Stimulated activated CD8-positive, alpha-beta memory T cell treated with anti-CD3 and anti-CD28 coated beads, Interleukin-7, amount 100 ng/mL, for 48 hours (primary cell): ENCODE measurements around the gene CCS.
A peak's percentile ranks its signal among the peaks of the same experiment; 100 is the strongest.
"Not testable (repeated sequence)": the region's sequence is repeated elsewhere in the genome, so short reads cannot be mapped to it uniquely, and the experiment has no call there.

Source experiments
- DNase-seq, 2 donors: peaks; one replicate each; pipeline ENCODE4 v3.0.0-alpha.2; 2020; ENCODE audit warnings: low read depth in 1 of 2; ENCODE audit errors: extremely low read depth in 1 of 2

CCS gene

DNA sequence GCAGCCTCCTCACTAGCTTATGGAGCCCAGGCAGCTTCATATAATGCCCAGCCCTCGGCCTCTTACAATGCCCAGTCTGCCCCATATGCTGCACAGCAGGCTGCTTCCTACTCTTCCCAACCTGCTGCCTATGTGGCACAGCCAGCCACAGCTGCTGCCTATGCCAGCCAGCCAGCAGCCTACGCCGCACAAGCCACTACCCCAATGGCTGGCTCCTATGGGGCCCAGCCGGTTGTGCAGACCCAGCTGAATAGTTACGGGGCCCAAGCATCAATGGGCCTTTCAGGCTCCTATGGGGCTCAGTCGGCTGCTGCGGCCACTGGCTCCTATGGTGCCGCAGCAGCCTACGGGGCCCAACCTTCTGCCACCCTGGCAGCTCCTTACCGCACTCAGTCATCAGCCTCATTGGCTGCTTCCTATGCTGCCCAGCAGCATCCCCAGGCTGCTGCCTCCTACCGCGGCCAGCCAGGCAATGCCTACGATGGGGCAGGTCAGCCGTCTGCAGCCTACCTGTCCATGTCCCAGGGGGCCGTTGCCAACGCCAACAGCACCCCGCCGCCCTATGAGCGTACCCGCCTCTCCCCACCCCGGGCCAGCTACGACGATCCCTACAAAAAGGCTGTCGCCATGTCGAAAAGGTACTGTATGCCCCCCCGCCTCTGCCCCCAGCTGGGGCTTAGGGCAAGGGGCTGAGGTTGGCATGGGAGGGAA is 32.2 kb downstream of the CCS start:
- no peak for DNase-seq

DNA sequence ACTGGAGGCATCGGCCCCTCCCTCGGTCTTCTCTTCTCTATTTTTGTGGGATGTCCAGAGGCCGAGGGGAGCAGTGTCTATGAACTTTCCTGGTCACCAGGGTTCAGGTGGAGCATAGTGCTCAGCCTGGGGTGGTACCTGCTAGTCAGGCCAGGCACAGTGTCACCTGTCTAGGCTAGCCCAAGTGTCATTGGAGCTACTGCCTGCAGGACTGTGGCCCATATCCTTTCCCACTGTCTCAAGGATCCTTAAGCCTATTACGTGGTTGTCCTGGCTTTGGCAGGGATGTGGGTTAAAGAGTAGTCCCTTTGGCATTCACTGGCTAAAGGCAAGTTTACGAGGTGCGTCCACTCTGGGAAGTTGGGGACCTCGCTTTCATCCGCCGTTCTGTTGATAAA is 32.8 kb downstream of the CCS start:
- DNase-seq = no peak

DNA sequence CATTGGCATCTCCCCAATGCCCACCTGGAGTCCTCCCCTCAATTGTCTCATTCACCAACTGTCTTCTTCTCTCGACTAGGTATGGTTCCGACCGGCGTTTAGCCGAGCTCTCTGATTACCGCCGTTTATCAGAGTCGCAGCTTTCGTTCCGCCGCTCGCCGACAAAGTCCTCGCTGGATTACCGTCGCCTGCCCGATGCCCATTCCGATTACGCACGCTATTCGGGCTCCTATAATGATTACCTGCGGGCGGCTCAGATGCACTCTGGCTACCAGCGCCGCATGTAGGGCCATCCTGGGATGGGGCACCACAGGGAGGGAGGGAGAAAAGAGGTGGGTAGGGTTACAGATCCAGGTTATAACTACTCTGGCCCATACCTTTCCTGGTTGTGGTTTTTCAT is 33.4 kb downstream of the CCS start:
- no peak for DNase-seq

DNA sequence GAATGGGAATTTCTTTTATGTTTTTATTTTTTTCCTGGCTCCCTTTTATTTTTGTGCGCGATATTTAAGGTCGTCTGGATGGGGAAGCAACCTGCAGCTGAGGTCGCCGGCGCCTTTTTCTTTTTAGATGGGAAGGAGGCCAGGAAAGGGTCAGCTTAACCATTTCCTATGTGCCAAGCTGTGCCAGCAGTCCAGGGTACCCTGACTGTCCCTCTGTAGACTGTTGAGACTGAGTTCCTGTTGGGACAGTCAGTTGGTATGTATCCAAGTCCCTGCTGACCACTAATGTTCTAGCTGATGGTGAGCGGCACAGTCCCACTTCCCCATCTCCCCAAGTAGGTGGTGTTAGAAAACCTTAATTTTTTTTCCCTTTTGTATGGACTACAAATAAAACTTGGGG is 33.9 kb downstream of the CCS start:
- DNase-seq = no peak

DNA sequence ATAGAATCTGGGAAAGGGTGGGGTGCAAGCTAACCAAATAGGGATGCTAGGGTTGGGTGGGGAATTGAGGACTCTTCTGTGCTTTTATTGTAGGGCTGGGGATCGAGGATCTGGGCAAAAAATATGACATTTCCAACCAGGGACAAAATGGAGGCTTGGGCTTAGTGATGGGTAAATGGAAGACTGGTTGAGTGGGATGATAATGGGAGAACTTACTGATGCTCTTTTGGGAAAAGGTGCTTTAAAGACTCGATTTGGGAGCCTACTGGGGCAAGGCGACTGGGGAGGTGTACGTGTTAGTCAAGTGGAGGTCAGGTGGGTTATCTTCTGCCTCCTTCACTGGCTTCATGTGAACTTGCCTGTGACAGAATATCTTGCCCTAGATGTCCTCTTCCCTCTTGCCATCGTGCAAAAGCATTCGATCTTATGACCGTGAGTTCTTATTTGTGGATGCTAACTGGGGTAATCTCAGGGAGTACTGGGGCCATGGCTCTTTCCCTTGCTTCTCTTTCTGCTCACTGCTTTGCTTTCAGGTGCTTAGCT is 35.1 kb downstream of the CCS start:
- DNase-seq = no peak

DNA sequence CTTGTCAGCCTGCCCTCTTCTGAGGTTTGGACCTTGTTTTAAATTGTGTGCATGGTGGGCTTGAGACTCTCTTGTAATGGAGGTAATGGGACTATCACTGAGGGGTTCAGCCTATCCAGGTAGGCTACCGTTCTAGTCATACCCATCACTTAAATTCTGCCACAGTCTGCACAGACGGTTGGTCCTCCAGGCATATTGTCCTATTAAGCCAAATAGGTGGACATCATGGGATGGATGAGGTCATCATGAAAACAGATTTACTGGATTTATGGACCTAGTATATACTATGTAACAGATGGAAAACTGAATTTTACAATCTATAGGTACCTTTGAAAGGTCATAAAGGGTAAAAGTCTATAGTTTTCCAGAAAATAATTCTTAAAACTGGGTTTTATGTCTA is 36.4 kb downstream of the CCS start:
- DNase-seq = no peak

DNA sequence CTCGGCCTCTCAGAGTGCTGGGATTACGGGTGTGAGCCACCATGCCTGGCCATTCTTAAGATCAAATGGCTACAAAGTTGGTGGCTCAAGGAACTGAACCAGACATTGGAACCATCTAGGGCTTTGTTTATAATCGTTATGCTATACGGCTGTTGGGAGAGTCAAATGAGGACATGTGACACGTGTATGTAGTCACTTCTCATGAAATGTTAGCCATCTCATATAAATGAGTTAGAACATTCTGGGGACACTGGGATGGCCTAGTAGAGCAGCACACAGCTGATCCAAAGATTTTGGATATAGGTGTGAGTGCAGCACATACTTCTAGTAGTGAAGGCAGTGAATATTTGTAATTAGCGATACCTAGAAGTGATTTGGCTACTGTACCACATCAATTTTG is 38.9 kb downstream of the CCS start:
- no peak for DNase-seq

DNA sequence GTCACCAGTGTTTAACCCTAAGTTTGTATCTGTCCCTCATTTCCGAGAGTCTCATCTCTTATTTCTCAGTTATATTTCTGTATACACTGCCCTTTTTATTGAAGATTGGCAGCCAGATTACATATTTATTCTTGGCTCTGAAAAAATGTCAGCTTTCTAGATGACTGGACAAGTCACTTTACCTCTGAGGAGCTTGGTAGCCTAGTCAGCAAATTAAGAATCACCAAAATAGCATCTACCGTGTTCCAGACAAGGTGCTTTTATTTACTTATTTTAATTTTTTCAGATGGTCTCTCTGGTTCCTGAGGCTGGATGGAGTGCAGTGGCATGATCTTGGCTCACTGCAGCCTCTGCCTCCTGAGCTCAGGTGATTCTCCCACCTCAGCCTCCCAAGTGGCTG is 40.0 kb downstream of the CCS start:
- DNase-seq = no peak

DNA sequence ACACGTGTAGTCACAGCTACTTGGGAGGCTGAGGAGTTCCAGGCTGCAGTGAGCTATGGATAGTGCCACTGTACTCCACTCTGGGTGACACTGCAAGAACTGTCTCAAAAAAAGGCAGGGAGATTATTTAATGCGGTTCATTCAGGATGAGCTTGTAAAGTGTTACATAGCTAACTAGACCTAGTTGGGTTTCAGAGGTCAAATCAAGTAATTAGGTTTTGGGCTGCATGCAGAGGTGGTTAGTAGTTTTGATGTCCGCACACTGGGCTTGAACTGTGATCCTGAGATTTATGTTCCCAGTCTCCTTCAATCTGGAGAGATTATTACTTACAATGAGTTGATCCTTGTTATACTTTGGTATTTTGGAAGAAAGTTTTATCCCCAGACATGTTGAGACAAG is 43.4 kb downstream of the CCS start:
- DNase-seq = no peak

DNA sequence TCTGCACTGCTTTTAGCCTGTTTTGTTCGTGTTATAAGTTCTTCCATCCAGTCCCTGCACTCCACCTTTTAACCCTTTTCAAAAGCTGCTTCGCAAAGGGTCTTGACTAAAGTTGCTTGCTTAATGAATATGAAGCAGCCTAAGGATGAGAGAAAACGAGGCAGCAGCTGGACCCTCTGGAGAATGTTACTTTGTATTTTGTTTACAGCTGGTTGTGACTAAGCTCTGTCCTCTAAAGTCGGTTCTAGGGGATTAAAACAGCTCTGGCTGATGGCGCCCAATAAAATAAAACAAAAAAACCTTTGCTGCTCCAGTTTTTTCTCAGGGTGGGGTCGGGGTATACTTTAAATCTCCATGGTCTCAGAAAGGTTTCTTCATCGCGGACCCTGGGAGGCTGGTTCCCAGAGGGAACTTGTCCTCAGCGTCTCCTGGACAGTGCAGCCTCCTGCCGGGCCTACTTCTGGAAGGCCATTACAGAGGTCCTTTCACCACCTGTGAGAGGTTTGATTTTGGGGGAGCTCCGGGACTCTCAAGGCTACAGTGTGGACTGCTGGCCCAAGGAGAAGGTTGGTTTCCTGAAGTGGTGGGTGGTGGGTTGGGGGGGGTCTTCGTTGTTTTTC is 44.7 kb downstream of the CCS start:
- no peak for DNase-seq

DNA sequence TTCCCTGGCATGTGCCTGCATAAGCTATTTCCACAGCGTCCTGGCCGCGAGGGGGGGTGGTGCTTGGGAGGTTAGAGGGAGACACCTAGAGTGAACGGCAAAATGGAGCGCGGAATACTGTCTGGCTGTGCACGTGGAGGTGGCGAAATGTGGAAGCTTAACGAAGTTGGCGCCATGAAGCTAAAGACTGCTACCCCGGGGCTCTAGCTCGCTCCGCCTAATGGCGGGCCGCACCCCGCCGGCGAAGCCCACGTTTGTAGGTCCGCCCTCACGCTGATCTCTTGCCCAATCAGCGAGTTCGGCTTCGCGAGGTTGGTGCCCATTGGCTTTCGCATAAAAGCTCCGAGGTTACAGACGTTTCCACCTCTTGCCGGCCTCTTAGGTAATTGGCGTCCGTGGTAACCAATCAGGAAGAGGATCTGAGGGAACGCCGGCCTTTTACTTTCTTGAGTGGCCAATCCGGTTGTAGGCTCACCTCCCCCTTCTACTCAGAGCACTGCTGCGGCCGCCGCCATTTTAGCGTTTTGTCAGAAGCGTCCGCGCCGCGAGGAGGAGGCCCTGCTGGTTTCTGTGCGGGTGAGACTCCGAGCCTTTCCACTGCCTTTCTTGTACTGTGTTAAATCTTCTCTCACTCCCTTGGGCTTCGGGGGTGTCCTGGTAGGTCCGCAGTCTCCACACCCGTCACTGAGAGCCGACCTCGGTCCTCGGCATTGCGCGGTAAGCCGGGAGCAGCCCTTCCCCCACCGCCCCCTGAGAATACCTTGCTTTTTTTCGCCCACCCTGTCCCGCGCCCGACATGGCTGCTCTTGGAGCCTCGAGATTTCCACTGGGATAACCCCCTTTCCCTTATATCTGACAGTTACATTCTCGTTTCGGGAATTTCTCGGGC is 45.4 kb downstream of the CCS start, which contains the start of gene RBM4:
Gene RBM4, plus strand, starts transcription at position 527 of the 889 bp plus-strand sequence. CDS start 1,009 bp downstream, outside the sequence.
- peak; percentile 86 to 94 for DNase-seq

DNA sequence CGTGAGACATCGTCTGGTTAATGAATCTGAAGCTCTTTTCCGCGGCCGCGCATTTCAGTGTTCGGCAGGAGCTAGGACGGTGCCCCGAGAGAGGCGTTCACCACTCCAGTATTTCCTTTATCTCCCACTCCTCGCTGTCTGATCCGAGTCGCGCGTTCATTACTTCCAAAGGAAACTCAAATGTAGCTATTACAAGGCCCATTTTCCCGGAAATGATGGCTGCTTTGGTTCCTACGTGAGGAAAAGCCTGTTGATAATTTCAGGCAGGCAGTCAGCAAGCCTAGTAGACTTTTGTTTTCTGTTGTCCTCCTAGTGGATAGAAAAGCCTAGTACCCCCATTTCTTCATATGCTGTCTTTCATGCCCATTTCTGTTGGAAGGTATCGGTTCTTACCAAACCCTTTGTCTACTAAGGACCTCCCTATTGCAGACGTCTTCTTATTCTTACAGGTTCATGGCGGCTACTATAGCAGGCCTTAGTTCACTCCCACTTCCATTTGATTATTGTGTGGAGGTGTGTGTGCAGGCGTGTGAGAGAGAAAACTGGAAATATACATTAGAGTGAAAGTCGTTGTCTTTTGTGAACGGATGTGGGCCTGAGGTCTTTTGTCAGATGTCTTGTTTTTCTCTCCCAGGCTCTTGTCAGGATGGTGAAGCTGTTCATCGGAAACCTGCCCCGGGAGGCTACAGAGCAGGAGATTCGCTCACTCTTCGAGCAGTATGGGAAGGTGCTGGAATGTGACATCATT is 46.3 kb downstream of the CCS start:
- no peak for DNase-seq

DNA sequence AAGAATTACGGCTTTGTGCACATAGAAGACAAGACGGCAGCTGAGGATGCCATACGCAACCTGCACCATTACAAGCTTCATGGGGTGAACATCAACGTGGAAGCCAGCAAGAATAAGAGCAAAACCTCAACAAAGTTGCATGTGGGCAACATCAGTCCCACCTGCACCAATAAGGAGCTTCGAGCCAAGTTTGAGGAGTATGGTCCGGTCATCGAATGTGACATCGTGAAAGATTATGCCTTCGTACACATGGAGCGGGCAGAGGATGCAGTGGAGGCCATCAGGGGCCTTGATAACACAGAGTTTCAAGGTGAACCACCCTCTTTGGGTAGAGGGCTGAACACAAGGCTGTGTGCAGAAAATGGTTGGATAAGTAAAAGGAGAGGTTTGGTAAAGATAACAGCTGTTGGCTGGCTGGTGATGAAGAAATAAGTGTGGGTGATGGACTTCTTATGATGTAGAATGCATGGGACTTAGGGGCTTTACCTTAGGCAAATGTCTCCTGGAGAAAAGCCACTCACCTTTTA is 46.9 kb downstream of the CCS start:
- not testable (repeated sequence) for DNase-seq

DNA sequence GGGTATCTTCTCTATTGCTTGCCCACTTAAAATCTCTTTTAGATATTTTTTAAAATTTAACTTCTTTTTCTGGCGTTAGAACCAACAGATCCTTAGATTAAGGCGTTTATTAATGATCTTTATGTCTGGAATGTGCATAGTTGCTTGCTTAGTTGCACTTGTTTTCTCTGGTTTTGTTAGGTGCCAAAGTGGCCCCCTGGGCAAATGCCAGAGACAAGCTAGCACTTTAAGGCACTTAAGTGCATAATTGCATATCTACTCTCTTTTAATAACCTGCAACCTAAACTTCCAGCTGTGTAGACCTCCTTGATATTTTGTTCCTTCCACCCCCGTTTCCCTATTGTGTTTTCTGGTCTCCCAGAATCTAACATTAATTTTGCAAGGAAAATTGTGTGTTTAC is 48.8 kb downstream of the CCS start:
- DNase-seq = no peak

DNA sequence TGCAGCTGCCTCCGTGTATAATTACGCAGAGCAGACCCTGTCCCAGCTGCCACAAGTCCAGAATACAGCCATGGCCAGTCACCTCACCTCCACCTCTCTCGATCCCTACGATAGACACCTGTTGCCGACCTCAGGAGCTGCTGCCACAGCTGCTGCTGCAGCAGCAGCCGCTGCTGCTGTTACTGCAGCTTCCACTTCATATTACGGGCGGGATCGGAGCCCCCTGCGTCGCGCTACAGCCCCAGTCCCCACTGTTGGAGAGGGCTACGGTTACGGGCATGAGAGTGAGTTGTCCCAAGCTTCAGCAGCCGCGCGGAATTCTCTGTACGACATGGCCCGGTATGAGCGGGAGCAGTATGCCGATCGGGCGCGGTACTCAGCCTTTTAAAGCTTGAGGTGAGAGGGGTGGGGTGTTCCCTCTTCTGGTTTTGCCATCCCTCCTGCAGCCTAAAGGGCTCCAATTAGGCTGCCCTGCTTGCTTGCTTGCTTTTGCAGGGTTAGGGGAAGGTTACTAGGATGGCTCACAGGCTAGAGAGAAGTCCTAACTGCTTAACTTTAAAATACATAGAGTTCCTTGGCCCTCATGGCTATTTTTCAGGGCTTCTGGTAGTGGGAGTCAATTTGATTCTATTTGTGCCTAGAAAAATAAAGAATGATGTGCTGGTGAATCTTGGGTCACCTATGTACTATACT is 50.9 kb downstream of the CCS start:
- no peak for DNase-seq

DNA sequence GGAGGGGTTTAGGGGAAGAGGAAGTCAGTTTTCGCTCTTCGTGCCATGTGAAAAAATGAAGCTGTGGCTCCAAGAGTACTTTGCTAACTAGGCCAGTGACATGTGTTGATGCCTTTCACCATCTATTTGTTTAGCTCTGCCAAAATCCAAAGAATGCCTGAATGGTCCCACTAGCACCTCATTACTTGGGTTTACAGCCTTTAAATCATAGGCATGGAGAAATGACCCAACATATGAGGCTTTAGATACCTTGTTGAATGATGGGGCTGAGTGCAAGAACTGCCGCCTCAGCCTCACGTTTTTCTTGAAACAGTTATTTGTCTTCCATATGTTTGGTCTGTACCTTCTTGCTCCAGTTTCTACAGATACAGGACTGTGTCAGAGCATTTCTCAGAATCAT is 53.8 kb downstream of the CCS start:
- no peak for DNase-seq

DNA sequence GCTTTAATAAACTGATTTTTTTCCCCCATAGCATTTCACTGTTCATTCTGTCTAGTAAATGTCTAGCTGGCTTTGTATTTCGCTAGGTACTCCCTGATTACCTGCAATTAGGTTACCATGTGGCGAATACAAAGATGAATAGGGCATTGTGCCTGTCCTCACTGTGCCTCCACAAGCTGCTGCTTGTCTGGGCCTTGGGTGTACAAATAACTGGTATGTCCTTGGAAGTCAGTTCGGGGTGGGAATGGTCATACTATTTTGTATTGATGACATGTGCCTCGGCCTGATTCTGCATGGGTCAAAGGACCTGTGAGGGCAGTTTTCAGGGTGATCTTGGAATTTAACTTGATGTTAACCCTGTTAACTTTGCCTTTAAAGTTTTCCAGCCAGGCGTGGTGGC is 56.9 kb downstream of the CCS start:
- DNase-seq = no peak

DNA sequence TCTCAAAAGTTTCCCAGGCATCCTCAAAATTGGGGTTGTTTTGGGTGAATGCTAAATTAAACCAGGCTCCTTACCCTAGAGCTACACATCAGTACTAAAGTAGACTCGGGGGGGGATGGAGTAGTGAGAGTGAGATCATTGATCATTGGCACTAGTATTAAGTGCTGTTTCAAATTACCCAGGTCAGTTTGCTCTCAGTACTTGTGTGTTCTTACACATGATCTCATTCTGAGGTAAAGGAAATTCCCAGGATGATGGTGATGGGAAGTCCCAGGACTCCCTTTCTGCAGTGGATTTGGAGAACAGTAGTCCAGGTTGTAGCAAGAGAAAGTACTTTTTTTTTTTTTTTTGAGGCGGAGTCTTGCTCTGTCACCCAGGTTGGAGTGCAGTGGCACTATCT is 58.0 kb downstream of the CCS start:
- DNase-seq = no peak

DNA sequence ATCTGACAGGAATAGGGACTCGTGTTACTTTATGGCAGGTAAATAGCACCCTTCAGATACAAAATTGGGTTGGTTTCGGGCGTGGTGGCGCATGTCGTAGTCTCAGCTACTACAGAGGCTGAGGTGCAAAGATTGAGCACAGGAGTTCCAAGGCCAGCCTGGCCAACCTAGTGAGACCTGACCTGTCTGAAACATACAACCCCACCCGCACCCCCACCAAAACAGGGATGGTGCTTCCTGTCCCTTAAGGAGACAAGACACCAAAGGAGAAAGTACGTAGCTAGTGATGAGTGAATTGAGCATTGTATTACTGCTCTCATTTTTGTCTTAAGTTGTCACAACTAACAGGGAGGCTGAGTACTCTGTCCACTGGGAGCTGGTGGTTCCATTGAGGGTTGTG is 59.7 kb downstream of the CCS start:
- DNase-seq = no peak

DNA sequence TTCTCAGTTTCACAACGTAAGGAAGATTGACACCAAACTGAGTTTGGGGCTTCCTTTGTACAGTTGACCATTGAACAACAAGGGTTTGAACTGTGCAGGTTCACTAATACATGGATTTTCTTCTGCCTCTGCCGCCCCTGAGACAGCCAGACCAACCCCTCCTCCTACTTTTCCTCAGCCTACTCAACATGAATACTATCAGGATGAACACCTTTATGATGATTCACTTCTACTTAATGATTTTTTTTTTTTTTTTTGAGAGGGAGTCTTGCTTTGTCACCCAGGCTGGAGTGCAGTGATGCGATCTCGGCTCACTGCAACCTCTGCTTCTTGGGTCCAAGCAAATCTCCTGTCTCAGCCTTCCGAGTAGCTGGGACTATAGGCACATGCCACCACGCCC is 60.1 kb downstream of the CCS start:
- DNase-seq = no peak
